Prostate gland (tissue), 2 donors: ENCODE measurements around the gene NIPSNAP2.

Source experiments
- POLR2A ChIP-seq: fragments of 450-650 bp; IDR thresholded peaks from one replicate; pipeline ENCODE4 v1.6.1; 2016; ENCODE audit warnings: antibody characterized with exemption, mild to moderate bottlenecking
- POLR2AphosphoS5 ChIP-seq: sonication (generic); formaldehyde crosslinking; IDR thresholded peaks from one replicate; pipeline ENCODE4 v1.6.1; 2017; ENCODE audit warnings: antibody characterized with exemption
- TF ChIP-seq, protein P1 (sequence below), 4 experiments: fragments of 200-600 bp in 2 of 4; fragments of 450-650 bp in 2 of 4; sonication (generic) in 2 of 4; IDR thresholded peaks; 1 replicate in 3 of 4; 2 replicates in 1 of 4; pipeline ENCODE4 v1.5.1; 2016 to 2019; ENCODE audit warnings: antibody characterized with exemption in 4 of 4, mild to moderate bottlenecking in 2 of 4, moderate library complexity in 2 of 4

DNA sequence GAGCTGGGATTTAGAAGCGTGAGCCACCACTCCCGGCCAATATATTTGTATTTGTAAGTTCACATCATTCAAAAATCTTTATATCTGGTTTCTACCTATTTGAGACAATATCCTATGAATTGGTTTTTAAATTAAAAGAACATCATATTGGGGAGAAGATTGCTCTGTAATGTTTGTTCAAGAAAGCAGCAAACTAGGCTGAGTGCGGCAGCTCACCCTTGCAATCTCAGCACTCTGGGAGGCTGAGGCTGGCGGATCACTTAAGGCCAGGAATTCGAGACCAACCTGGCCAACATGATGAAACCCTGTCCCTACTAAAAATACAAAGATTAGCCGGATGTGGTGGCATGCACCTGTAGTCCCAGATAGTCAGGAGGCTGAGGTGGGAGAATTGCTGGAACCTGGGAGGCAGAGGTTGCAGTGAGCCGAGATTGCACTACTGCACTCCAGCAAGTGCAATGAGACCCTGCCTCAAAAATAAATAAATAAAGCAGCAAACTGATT, 9.4 kb downstream of the NIPSNAP2 start:
- TF ChIP-seq, protein P1, sequence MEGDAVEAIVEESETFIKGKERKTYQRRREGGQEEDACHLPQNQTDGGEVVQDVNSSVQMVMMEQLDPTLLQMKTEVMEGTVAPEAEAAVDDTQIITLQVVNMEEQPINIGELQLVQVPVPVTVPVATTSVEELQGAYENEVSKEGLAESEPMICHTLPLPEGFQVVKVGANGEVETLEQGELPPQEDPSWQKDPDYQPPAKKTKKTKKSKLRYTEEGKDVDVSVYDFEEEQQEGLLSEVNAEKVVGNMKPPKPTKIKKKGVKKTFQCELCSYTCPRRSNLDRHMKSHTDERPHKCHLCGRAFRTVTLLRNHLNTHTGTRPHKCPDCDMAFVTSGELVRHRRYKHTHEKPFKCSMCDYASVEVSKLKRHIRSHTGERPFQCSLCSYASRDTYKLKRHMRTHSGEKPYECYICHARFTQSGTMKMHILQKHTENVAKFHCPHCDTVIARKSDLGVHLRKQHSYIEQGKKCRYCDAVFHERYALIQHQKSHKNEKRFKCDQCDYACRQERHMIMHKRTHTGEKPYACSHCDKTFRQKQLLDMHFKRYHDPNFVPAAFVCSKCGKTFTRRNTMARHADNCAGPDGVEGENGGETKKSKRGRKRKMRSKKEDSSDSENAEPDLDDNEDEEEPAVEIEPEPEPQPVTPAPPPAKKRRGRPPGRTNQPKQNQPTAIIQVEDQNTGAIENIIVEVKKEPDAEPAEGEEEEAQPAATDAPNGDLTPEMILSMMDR (IDR thresholded peaks at IDR 0.05) = no peak
- TF ChIP-seq POLR2AphosphoS5 = no peak
- TF ChIP-seq POLR2A = no peak
